Caco-2 (cell line): ENCODE data around the gene CCDC188. TPM values are rescaled to one million over a fixed set of nuclear protein-coding genes. Genes with fewer than 3 reads are reported as not detected.

Experiments
- BruUV-seq: library from RNA; stranded (reverse); fragments of 400-500 nt; replicated peaks from 2 replicates; lab custom pipeline; 2021; lab: Mats Ljungman, UMichigan
- CTCF ChIA-PET: fragments of 300-600 bp; sonication (Branson Sonifier 250); formaldehyde crosslinking; loops from one replicate; lab custom pipeline; 2022; ENCODE audit warnings: antibody characterized with exemption; lab: Charles Lee
- POLR2A ChIA-PET: fragments of 300-600 bp; sonication (Branson Sonifier 250); formaldehyde crosslinking; loops from one replicate; lab custom pipeline; 2022; ENCODE audit warnings: antibody characterized with exemption; lab: Charles Lee
- DNase-seq, 2 experiments: peaks; one replicate each; pipeline versions ENCODE4 v3.0.0 to v3.0.0-alpha.2; 2020 to 2022
- H3K27me3 ChIP-seq: replicated peaks from 2 replicates; pipeline ENCODE4 v1.6.0; 2011; ENCODE audit warnings: low read length; ENCODE audit not compliant: control insufficient read depth, insufficient read depth
- H3K36me3 ChIP-seq: 2 replicates; pipeline ENCODE4 v1.5.1; 2011; ENCODE audit warnings: low read length; ENCODE audit not compliant: control insufficient read depth, insufficient read depth
- H3K4me1 ChIP-seq: fragments of 250-450 bp; sonication (Bioruptor Pico); 2 replicates; pipeline ENCODE4 v1.5.1; 2020; ENCODE audit warnings: mild to moderate bottlenecking
- H3K4me3 ChIP-seq: 2 replicates; pipeline ENCODE4 v1.5.1; 2011; ENCODE audit warnings: low read depth, mild to moderate bottlenecking, control low read depth, low read length
- H3K9me3 ChIP-seq: fragments of 250-450 bp; sonication (Bioruptor Pico); 2 replicates; pipeline ENCODE4 v1.5.1; 2020; ENCODE audit warnings: mild to moderate bottlenecking, moderate library complexity
- H3K27ac Mint-ChIP-seq: one replicate; pipeline ENCODE4 v1.8.0; 2022; ENCODE audit warnings: mixed read lengths; ENCODE audit not compliant: unreplicated experiment
- H3K27me3 Mint-ChIP-seq: one replicate; pipeline ENCODE4 v1.8.0; 2022; ENCODE audit warnings: mixed read lengths; ENCODE audit not compliant: insufficient read depth, unreplicated experiment
- H3K36me3 Mint-ChIP-seq: one replicate; pipeline ENCODE4 v1.8.0; 2022; ENCODE audit warnings: mild to moderate bottlenecking, mixed read lengths; ENCODE audit not compliant: insufficient read depth, unreplicated experiment
- H3K4me1 Mint-ChIP-seq: one replicate; pipeline ENCODE4 v1.8.0; 2022; ENCODE audit warnings: low read depth, mixed read lengths; ENCODE audit not compliant: unreplicated experiment
- H3K4me3 Mint-ChIP-seq: one replicate; pipeline ENCODE4 v1.8.0; 2022; ENCODE audit warnings: mild to moderate bottlenecking, moderate library complexity, mixed read lengths; ENCODE audit not compliant: unreplicated experiment
- H3K9me3 Mint-ChIP-seq: one replicate; pipeline ENCODE4 v1.8.0; 2022; ENCODE audit warnings: mixed read lengths; ENCODE audit not compliant: unreplicated experiment
- intact Hi-C: fragments of 100-400 bp; cut with micrococcal nuclease; formaldehyde crosslinking; loops from one replicate; pipeline ENCODE4 v1.10.0; 2022; ENCODE audit not compliant: unreplicated experiment
- total RNA-seq: library from RNA; stranded (reverse); gene quantifications from 2 replicates; pipeline ENCODE4 v1.2.3, GENCODE V29; 2022
- TF ChIP-seq, protein P1 (sequence below), 2 experiments: fragments of 200-600 bp in 1 of 2; IDR thresholded peaks; 1 replicate in 1 of 2; 2 replicates in 1 of 2; pipeline versions ENCODE4 v1.5.1 to v1.8.0; 2011 to 2022; ENCODE audit warnings: antibody characterized with exemption in 1 of 2, control low read depth in 1 of 2, inconsistent platforms in 1 of 2, low read depth in 1 of 2, low read length in 1 of 2, mild to moderate bottlenecking in 1 of 2, moderate library complexity in 1 of 2; ENCODE audit not compliant: insufficient read depth in 1 of 2, severe bottlenecking in 1 of 2, unreplicated experiment in 1 of 2

The CCDC188 gene
- total RNA-seq, 1 experiment from 2014 or later = not detected

DNA sequence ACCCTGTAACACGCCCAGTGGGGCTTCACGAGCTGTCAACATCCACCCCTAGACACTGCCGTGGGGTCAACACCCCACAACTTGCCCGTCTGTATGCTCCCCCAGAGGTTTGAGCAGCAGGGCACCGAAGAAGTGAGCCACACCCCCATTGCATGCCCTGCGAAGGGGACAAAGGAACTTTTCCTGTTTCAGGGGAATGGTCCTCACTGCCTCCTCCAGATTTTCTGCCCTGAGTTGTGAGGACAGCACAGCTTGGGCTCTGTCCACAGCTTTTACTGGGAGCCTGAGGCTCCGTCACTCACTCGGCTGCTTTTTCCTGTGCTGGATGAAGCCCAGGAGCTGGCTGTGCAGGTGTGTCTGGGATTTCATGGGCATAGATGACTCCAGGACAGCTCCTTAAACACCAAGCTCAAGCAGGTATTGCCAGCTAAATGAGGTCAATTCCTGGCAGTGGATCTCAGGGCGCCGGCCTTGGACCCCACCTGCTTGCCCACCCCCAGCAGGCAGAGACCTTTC is 40.2 kb upstream of the CCDC188 start:
- H3K27ac Mint-ChIP-seq = no peak overlapping the region
- Histone ChIP-seq H3K9me3 (no peaks in the 10 kb centered on the region), H3K4me3 (no peak overlapping the region), H3K4me1 (no peaks in the 10 kb centered on the region), H3K36me3 (no peaks in the 10 kb centered on the region), H3K27me3 (no peaks in the 10 kb centered on the region)
- ChIA-PET POLR2A (no interaction called here), CTCF (no interaction called here)
- intact Hi-C loops = no loop called here
- no peaks in the 10 kb centered on the region for H3K9me3 Mint-ChIP-seq
- TF ChIP-seq, protein P1, sequence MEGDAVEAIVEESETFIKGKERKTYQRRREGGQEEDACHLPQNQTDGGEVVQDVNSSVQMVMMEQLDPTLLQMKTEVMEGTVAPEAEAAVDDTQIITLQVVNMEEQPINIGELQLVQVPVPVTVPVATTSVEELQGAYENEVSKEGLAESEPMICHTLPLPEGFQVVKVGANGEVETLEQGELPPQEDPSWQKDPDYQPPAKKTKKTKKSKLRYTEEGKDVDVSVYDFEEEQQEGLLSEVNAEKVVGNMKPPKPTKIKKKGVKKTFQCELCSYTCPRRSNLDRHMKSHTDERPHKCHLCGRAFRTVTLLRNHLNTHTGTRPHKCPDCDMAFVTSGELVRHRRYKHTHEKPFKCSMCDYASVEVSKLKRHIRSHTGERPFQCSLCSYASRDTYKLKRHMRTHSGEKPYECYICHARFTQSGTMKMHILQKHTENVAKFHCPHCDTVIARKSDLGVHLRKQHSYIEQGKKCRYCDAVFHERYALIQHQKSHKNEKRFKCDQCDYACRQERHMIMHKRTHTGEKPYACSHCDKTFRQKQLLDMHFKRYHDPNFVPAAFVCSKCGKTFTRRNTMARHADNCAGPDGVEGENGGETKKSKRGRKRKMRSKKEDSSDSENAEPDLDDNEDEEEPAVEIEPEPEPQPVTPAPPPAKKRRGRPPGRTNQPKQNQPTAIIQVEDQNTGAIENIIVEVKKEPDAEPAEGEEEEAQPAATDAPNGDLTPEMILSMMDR (IDR thresholded peaks at IDR 0.05; ENCODE audit: insufficient read depth in 1 of 2, low read depth in 1 of 2, low read length in 1 of 2, severe bottlenecking in 1 of 2, unreplicated experiment in 1 of 2) = no peak
- H3K4me1 Mint-ChIP-seq = no peaks in the 10 kb centered on the region
- H3K4me3 Mint-ChIP-seq = no peak overlapping the region
- no TSS peak for BruUV-seq
- no peak for DNase-seq
- no peaks in the 10 kb centered on the region for H3K36me3 Mint-ChIP-seq
- no peaks in the 10 kb centered on the region for H3K27me3 Mint-ChIP-seq

DNA sequence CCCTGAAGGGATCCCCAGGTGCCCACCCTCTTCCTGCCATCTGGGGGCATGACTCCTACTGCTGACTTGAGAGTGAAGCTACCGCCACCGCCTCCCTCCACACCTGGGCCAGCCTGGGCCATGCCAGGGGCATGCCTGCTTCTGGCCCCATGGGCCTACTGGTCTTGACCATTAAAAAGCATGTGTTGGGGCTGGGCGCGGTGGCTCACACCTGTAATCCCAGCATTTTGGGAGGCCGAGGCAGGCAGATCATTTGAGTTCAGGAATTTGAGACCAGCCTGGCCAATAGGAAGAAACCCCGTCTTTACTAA is 37.7 kb upstream of the CCDC188 start:
- TF ChIP-seq, protein P1 (IDR thresholded peaks at IDR 0.05; ENCODE audit: insufficient read depth in 1 of 2, low read depth in 1 of 2, low read length in 1 of 2, severe bottlenecking in 1 of 2, unreplicated experiment in 1 of 2) = no peak
- POLR2A ChIA-PET = no interaction called here
- no TSS peak for BruUV-seq

DNA sequence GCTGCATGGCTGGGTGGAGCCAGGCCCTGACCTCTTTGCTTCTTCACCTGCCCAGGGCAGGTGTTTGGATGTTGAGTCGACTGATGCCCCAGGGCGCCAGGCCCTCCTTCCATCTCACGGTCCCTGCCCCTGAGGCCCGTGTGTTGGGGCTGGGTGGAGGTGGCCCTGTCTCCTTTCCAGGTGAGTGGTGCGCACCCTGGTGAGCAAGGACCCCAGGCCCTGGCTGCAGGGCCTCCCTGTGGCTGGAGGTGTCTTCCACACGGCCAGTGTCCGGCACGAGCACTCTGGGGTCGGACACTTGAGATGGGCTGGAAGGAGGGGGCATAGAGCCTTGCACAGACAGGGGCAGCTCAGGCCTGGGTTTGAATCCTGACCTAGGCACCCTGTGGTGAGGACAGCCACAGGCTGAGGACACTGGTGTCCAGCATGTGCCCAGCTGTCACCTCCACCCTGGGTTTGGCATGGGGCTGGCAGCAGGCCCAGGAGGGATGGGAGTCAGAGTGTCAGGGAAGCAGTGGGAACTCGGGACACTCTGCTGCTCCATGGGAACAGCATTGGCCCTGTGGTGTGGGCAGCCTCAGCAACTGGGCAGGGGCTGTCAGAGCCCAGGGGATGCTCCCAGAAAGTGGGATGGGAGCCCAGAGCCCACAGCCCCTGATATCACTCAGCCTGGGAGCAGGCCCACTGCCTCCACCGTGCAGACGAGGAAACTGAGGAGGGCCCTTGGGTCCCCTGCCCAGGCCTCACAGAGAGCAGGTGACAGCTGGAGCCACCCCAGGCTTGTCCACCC is 37.1 kb upstream of the CCDC188 start:
- no peaks in the 10 kb centered on the region for H3K9me3 ChIP-seq
- no peaks in the 10 kb centered on the region for H3K27me3 Mint-ChIP-seq
- CTCF ChIA-PET = no interaction called here
- no peaks in the 10 kb centered on the region for H3K9me3 Mint-ChIP-seq
- no peaks in the 10 kb centered on the region for H3K4me1 ChIP-seq
- no peak overlapping the region for H3K4me3 ChIP-seq
- DNase-seq = no peak
- no peak overlapping the region for H3K4me3 Mint-ChIP-seq
- H3K27me3 ChIP-seq = no peaks in the 10 kb centered on the region
- intact Hi-C loops = no loop called here
- H3K36me3 ChIP-seq = no peaks in the 10 kb centered on the region
- no peaks in the 10 kb centered on the region for H3K36me3 Mint-ChIP-seq
- TF ChIP-seq, protein P1 (IDR thresholded peaks at IDR 0.05; ENCODE audit: insufficient read depth in 1 of 2, low read depth in 1 of 2, low read length in 1 of 2, severe bottlenecking in 1 of 2, unreplicated experiment in 1 of 2) = no peak
- H3K27ac Mint-ChIP-seq = no peak overlapping the region
- POLR2A ChIA-PET = no interaction called here
- no peaks in the 10 kb centered on the region for H3K4me1 Mint-ChIP-seq
- no TSS peak for BruUV-seq

More for the DNA sequence above, 37.7 kb upstream of the CCDC188 start:
- no peak overlapping the region for H3K4me3 ChIP-seq
- no peaks in the 10 kb centered on the region for H3K27me3 Mint-ChIP-seq
- intact Hi-C loops = no loop called here
- no peak for DNase-seq
- H3K27ac Mint-ChIP-seq = no peak overlapping the region
- H3K9me3 ChIP-seq = no peaks in the 10 kb centered on the region
- H3K27me3 ChIP-seq = no peaks in the 10 kb centered on the region
- H3K9me3 Mint-ChIP-seq = no peaks in the 10 kb centered on the region
- H3K4me1 Mint-ChIP-seq = no peaks in the 10 kb centered on the region
- H3K36me3 Mint-ChIP-seq = no peaks in the 10 kb centered on the region
- H3K4me3 Mint-ChIP-seq = no peak overlapping the region
- CTCF ChIA-PET = no interaction called here
- no peaks in the 10 kb centered on the region for H3K4me1 ChIP-seq
- H3K36me3 ChIP-seq = no peaks in the 10 kb centered on the region
